Measurements from ENCODE around the gene CDK6. TPM values are rescaled to one million over a fixed set of nuclear protein-coding genes. Genes with fewer than 3 reads are reported as not detected.

Gene CDK6
- total RNA-seq, 1 experiment from 2014 or later = 124 TPM

GRCh38 chr7:92622030-92622429, 214.3 kb downstream of the CDK6 start:
- H3K4me3 Mint-ChIP-seq (ENCODE audit: unreplicated experiment) = no peak overlapping the region
- CTCF ChIA-PET = interaction anchor here (0.6 to 3.7 kb wide), 19 partner anchors 8 to 575 kb away, joined by 3 to 48 read pairs (median 8); partner anchors contain the start of gene FAM133B
- no peak for DNase-seq (ENCODE audit: unreplicated experiment)
- TF ChIP-seq CTCF (IDR thresholded peaks at IDR 0.05; ENCODE audit: unreplicated experiment) = no peak
- no peaks in the 10 kb centered on the region for H3K9me3 Mint-ChIP-seq (ENCODE audit: unreplicated experiment)
- no peak overlapping the region for H3K27ac Mint-ChIP-seq (ENCODE audit: low read depth, unreplicated experiment)
- POLR2A ChIA-PET = interaction anchor here (0.6 to 1.7 kb wide), 5 partner anchors 7 to 610 kb away, joined by 3 to 5 read pairs (median 3); no protein-coding TSS in a partner anchor
- H3K36me3 Mint-ChIP-seq (ENCODE audit: insufficient read depth, unreplicated experiment) = peaks cover 23% of the 10 kb centered on the region
- peaks cover 22% of the 10 kb centered on the region for H3K4me1 Mint-ChIP-seq (ENCODE audit: insufficient read depth, unreplicated experiment)
- BruUV-seq (replicated peaks) = no TSS peak
- intact Hi-C loops (cut with micrococcal nuclease) = no loop called here
- H3K27me3 Mint-ChIP-seq (ENCODE audit: insufficient read depth, unreplicated experiment) = no peaks in the 10 kb centered on the region

GRCh38 chr7:92621561-92622023, 214.8 kb downstream of the CDK6 start:
- intact Hi-C loops (cut with micrococcal nuclease) = loop anchor here (1.0 to 2.0 kb wide), 4 partner anchors 70 to 434 kb away; no protein-coding TSS in a partner anchor
- Mint-ChIP-seq H3K9me3 (ENCODE audit: unreplicated experiment) (no peaks in the 10 kb centered on the region), H3K4me1 (ENCODE audit: insufficient read depth, unreplicated experiment) (peaks cover 22% of the 10 kb centered on the region), H3K27ac (ENCODE audit: low read depth, unreplicated experiment) (no peak overlapping the region), H3K4me3 (ENCODE audit: unreplicated experiment) (peak overlapping the region; percentile 47), H3K36me3 (ENCODE audit: insufficient read depth, unreplicated experiment) (peaks cover 26% of the 10 kb centered on the region), H3K27me3 (ENCODE audit: insufficient read depth, unreplicated experiment) (no peaks in the 10 kb centered on the region)
- CTCF ChIA-PET = interaction anchor here (0.6 to 3.7 kb wide), 29 partner anchors 8 to 575 kb away, joined by 3 to 48 read pairs (median 5); partner anchors contain the start of gene FAM133B
- BruUV-seq (replicated peaks) = no TSS peak
- POLR2A ChIA-PET = interaction anchor here (0.7 to 2.3 kb wide), 8 partner anchors 10 to 610 kb away, joined by 3 to 6 read pairs (median 3); no protein-coding TSS in a partner anchor
- DNase-seq (ENCODE audit: unreplicated experiment) = no peak
- no peak for TF ChIP-seq CTCF (IDR thresholded peaks at IDR 0.05; ENCODE audit: unreplicated experiment)

GRCh38 chr7:92621026-92621540, 215.3 kb downstream of the CDK6 start:
- ChIA-PET CTCF (interaction anchor here (0.6 to 5.8 kb wide), 42 partner anchors 9 to 576 kb away, joined by 3 to 48 read pairs (median 4); partner anchors contain the start of gene FAM133B), POLR2A (interaction anchor here (0.7 to 2.3 kb wide), 8 partner anchors 10 to 610 kb away, joined by 3 to 6 read pairs (median 3); no protein-coding TSS in a partner anchor)
- peak; percentile 75 for TF ChIP-seq CTCF (IDR thresholded peaks at IDR 0.05; ENCODE audit: unreplicated experiment)
- intact Hi-C loops (cut with micrococcal nuclease) = loop anchor here (1.0 to 2.0 kb wide), 4 partner anchors 70 to 434 kb away; no protein-coding TSS in a partner anchor
- no peak overlapping the region for H3K27ac Mint-ChIP-seq (ENCODE audit: low read depth, unreplicated experiment)
- H3K4me1 Mint-ChIP-seq (ENCODE audit: insufficient read depth, unreplicated experiment) = peaks cover 22% of the 10 kb centered on the region
- BruUV-seq (replicated peaks) = no TSS peak
- peak overlapping the region; percentile 47 for H3K4me3 Mint-ChIP-seq (ENCODE audit: unreplicated experiment)
- DNase-seq (ENCODE audit: unreplicated experiment) = peak; percentile 81
- no peaks in the 10 kb centered on the region for H3K27me3 Mint-ChIP-seq (ENCODE audit: insufficient read depth, unreplicated experiment)
- no peaks in the 10 kb centered on the region for H3K9me3 Mint-ChIP-seq (ENCODE audit: unreplicated experiment)
- H3K36me3 Mint-ChIP-seq (ENCODE audit: insufficient read depth, unreplicated experiment) = peaks cover 30% of the 10 kb centered on the region

GRCh38 chr7:92615861-92616260, 220.5 kb downstream of the CDK6 start:
- TF ChIP-seq CTCF (IDR thresholded peaks at IDR 0.05; ENCODE audit: unreplicated experiment) = no peak
- ChIA-PET POLR2A (interaction anchor here (0.7 kb wide), 1 partner anchor 167 kb away, joined by 3 read pairs; no protein-coding TSS in a partner anchor), CTCF (interaction anchor here (0.8 to 5.8 kb wide), 4 partner anchors 9 to 217 kb away, joined by 4 to 24 read pairs (median 6); no protein-coding TSS in a partner anchor)
- no peaks in the 10 kb centered on the region for H3K27me3 Mint-ChIP-seq (ENCODE audit: insufficient read depth, unreplicated experiment)
- DNase-seq (ENCODE audit: unreplicated experiment) = no peak
- H3K4me3 Mint-ChIP-seq (ENCODE audit: unreplicated experiment) = no peak overlapping the region
- no peaks in the 10 kb centered on the region for H3K9me3 Mint-ChIP-seq (ENCODE audit: unreplicated experiment)
- no TSS peak for BruUV-seq (replicated peaks)
- peaks cover under 1% of the 10 kb centered on the region for H3K4me1 Mint-ChIP-seq (ENCODE audit: insufficient read depth, unreplicated experiment)
- intact Hi-C loops (cut with micrococcal nuclease) = no loop called here
- H3K36me3 Mint-ChIP-seq (ENCODE audit: insufficient read depth, unreplicated experiment) = peaks cover 48% of the 10 kb centered on the region
- H3K27ac Mint-ChIP-seq (ENCODE audit: low read depth, unreplicated experiment) = no peak overlapping the region
